K562 (cell line): ENCODE measurements around the gene SLC28A1. TPM values are rescaled to one million over a fixed set of nuclear protein-coding genes. Genes with fewer than 3 reads are reported as not detected.

Experiments used
- CHD7 ChIP-seq: fragments of 200-600 bp; sonication (generic); IDR thresholded peaks from one replicate; pipeline ENCODE4 v1.6.1; 2012; ENCODE audit warnings: mild to moderate bottlenecking, low read depth, low read length, inconsistent platforms
- DDX20 ChIP-seq: fragments of 450-650 bp; IDR thresholded peaks from 2 replicates; pipeline ENCODE4 v1.6.1; 2016; ENCODE audit warnings: missing genetic modification characterization, low read depth, mild to moderate bottlenecking, missing compliant biosample characterization, moderate library complexity
- ZNF717 ChIP-seq: fragments of 250-450 bp; sonication (Bioruptor Pico); IDR thresholded peaks from 2 replicates; pipeline ENCODE4 v1.5.0; 2021
- polyA plus RNA-seq, 8 experiments: library from polyadenylated mRNA; depleted of rRNA in 4 of 8; stranded (reverse) in 5 of 8; unstranded in 3 of 8; fragments of >200 nt; fragmentation: Nextera tagmentation in 2 of 8; fragmentation: Illumina TruSeq in 1 of 8; extraction: Ambion mirVana in 2 of 8; extraction: Trizol in 1 of 8; gene quantifications; 2 replicates each; pipeline versions ENCODE4 v1.2.1 to v1.2.3, GENCODE V29; 2011 to 2014; ENCODE audit warnings: inconsistent platforms in 1 of 8, missing spikeins in 1 of 8
- total RNA-seq, 7 experiments: library from RNA; depleted of rRNA in 6 of 7; stranded (reverse); fragments of >200 nt in 6 of 7; fragmentation: Illumina TruSeq in 2 of 7; extraction: Trizol in 2 of 7; gene quantifications; 2 replicates each; pipeline versions ENCODE4 v1.2.1 to v1.2.3, GENCODE V29; 2011 to 2021; ENCODE audit warnings: low replicate concordance in 1 of 7

The SLC28A1 gene
- total and polyA plus RNA-seq, 9 of the 15 experiments (the other 6 are each of a cell fraction or from before 2014, with no cell fraction given): 0.04 TPM; not detected in 8

DNA sequence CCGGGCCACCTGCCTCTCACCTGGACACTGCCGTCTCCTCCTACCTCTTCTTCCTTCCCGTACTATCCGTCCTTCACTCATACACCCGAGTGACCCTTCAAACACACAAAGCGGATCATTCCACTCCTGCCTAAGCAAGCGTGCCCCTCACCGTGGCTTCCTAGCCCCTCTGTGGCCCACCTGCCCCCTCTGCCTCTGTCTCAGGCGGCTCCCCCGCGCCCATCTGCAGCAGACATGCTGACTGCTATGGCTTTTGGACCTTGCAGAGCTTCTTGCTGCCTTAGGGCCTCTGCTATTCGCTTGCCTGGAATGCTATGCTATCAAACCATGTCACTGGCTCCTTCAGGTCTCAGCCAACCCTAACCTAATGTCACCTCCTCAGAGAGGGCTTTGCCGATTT is 38.1 kb downstream of the SLC28A1 start (continued):
- TF ChIP-seq CHD7 (no peak), ZNF717 (CRISPR knock-in tag) (no peak), DDX20 (no peak)
